ENCODE results near the gene MLLT3.

DNA sequence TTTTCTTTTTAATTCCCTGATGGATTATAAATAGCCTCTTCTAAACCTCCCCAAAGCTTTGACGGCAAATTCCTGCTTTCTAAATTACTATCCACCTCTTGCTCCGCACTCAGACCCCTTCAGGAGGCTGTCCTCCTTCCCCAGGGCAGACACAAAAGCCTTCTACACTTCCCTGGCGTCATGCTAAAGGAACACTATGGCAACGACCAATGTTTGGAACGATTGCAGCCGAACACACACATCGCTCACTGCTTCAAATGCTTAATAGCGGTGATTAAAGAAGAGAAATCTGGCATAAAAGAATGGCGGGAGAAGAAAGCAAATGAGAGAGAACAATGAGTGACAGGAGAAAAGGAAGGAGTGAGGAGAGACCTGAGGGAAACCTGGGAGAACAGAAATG lies 297.3 kb downstream of the MLLT3 start:
- TF ChIP-seq, protein P1, sequence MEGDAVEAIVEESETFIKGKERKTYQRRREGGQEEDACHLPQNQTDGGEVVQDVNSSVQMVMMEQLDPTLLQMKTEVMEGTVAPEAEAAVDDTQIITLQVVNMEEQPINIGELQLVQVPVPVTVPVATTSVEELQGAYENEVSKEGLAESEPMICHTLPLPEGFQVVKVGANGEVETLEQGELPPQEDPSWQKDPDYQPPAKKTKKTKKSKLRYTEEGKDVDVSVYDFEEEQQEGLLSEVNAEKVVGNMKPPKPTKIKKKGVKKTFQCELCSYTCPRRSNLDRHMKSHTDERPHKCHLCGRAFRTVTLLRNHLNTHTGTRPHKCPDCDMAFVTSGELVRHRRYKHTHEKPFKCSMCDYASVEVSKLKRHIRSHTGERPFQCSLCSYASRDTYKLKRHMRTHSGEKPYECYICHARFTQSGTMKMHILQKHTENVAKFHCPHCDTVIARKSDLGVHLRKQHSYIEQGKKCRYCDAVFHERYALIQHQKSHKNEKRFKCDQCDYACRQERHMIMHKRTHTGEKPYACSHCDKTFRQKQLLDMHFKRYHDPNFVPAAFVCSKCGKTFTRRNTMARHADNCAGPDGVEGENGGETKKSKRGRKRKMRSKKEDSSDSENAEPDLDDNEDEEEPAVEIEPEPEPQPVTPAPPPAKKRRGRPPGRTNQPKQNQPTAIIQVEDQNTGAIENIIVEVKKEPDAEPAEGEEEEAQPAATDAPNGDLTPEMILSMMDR (IDR thresholded peaks at IDR 0.05; ENCODE audit: low read length): no peak
- TF ChIP-seq EZH2 (optimal IDR thresholded peaks at IDR 0.05; ENCODE audit: low read depth, low read length): no peak
- TF ChIP-seq EZH2phosphoT487 (IDR thresholded peaks at IDR 0.05; ENCODE audit: low read length): no peak

Data from MM.1S (cell line).